DMS114 treated with DMSO at 0.1 percent for 48 hours (cell line): ENCODE measurements around the gene FARS2.

Experiments used
- DNase-seq: peaks from one replicate; lab custom pipeline; 2025; ENCODE audit not compliant: unreplicated experiment; lab: John Stamatoyannopoulos, UW

Gene FARS2

DNA sequence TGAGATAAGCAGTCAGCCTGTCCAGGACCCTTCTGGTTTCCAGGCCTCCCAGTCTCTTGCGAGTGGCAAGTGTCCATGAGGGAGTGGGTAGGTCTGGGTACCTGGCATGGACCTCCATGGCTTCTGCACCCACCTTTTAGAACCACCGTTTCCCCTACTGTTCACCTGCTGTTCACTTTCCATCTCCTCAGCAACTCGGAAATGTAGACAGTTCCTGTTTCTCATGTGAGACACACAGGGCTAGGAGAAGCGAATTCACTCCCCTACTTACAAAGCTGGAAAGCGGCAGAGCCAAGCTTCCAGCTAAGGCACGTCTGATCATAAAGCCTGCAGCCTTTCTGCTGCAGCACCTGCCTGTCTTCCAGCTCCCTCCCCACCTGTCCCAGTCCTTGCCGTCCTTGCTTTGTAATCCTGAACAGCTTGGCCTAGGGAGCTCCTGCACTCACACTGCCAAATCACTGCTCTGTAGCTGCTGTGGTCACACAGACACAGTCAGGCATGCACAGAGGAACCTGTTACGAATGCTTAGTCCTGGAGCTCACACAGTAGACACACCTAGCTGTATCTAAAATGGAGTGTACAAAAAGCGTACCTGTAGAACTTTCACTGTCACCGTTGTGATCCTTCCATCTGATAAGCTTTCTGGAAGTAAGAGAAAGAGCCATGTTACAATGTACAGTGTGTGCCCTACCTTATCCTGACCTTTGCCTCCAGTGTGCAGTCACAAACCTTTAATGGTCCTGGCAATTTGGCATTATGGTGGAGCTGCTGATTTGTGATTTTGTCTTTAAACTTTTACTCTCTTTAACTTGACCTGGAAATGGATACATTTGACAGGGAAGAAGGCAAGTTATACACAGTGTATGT lies 451.3 kb downstream of the FARS2 start:
- DNase-seq = no peak

DNA sequence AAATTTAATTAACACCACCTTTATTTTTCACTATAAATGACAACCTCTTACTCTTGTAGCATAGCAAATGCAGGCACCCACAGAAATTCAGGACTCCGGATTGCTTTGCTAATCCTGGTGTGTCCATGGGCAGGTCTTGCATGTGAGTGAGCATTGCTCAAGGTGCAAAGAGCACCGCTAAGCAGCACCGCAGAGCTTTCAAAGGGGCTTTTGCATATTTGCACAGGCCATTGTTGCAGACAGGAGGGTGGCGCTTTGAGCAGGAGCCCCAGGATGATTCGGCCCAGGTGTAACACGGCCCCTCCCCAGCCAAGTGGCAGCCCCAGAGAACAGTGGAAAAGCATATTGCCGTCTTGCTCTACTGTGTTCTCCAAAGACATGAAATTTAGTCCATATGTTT lies 452.2 kb downstream of the FARS2 start:
- no peak for DNase-seq

- DNase-seq = no peak
Observed at GRCh38 chr6:5718231-5718947, 457.1 kb downstream of the FARS2 start.

DNA sequence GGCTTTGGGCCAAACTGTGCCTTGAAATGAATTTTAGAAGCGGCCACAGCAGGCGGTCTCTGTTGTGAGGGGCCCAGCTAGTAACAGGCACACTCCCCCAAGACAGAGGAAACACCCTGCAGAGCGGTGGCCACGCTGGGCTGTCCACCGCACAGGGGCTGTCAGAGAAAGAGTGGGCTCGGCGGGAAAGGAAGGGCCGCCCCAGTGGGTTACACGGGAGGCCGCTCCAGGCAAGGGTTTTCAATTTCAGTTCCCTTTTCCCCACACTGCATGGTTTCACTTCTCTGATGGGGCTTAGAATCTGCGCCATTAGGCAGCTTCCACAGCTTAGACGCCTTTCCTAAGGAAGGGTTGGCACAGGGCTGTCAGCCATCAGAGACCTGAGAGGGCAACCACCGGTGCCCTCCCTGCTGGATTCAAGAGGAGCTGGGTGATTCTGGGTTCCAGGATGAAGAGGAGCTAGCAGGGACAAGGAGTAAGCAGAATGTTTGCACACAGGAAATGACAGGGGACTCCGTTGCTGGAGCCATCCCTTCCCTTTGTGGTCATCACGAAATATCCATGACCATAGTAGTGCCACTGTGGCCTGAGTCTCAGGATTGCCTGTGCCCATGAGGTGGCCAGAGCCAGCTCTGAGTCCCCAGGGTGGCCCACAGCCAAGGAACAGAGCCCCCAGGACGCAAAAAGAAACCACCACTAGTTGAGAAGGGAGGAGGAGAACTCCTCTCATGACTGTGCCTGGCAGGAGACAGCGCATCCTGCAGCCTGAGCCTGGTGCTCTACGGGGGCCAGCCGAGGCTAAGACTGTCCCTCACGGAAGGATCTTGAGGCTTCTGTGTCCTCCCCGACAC lies 462.8 kb downstream of the FARS2 start:
- DNase-seq = no peak

DNA sequence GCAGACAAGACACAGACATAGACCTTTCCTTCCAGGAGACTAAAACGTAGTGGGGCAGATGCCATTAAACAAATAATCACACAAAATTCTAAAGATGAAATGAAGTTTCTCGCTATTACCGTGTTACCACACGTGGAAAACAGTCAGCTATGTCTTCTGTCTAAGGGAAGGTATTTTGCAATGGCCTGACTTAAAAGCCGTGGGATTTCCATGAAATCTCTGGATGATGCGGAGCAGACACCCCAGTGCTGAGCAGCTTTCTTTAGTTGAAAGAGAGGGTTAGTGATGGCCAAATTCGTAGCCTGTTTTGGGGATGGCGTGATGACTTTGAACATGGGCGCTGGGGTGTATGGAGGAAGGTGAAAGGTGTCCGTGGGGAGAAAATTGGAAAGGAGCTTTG lies 463.6 kb downstream of the FARS2 start:
- no peak for DNase-seq

GRCh38 chr6:5726976-5727718 lies 465.8 kb downstream of the FARS2 start:
- no peak for DNase-seq

DNA sequence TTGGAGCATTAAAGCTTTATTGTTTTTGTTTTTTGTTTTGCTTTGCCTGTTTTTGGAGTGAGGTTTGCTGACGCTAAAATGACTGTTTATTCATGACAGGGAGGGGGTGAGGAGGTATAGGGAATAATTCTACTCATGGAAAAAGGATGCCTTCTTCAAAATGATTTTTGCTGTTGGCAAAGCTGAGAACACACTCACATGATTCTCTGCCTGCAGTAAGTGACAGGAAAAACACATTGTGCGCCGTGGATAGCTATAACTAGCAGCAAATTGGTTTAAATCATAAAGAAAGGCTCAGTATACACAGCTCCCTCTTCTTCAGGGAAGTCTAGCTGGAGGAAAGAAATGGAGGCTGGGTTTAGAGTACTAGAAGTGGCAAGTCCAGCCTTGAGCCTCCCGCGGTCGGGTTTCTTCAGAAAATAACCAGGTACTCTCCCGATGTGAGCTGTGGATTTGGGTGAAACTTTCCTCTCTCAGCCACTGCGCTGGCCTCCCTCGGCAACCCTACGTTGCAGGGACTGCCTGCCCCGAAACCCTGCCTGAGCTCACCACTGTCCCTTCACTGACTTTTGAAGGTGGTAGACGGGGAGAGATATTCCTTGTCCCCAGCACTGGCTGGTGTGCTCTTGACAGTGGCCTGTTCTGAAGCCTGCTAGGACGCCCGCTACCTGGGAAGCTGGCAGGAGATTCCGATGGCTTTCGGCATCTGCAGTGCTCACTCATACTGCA lies 467.2 kb downstream of the FARS2 start:
- no peak for DNase-seq

- no peak for DNase-seq
Observed at GRCh38 chr6:5729080-5729434, 467.7 kb downstream of the FARS2 start.

DNA sequence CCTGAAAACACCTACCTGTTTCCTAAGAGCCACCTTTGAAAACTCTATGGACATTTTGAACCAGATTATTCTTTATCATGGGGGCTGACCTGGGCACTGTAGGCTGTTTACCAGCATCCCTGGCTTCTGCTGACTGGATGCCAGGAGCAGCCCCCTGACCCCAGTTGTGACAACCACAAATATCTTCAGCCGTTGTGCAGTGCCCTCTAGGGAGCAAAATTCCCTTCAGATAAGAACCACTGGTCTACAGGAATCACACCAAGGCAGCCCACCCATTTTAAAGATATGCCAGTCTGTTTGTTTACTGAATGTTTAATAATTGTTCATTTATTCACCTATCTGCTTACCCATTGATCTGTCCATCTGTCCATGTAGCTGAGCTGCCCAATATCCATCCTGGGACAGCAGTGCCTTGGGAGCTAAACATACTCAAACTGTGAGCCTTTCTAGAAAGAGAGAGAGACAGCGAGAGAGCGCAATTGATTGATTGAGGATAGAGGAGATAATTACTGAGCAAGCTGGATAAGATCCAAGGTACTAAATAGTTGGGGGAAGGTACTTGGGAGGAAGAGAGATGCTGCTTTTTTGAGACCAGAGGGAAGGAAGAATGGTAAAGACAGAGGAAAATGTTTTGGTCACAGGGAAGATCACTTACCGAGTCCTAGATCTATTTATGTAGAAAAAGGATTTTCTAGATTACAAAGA lies 468.7 kb downstream of the FARS2 start:
- DNase-seq = no peak

GRCh38 chr6:5730585-5731263 lies 469.4 kb downstream of the FARS2 start:
- no peak for DNase-seq

DNA sequence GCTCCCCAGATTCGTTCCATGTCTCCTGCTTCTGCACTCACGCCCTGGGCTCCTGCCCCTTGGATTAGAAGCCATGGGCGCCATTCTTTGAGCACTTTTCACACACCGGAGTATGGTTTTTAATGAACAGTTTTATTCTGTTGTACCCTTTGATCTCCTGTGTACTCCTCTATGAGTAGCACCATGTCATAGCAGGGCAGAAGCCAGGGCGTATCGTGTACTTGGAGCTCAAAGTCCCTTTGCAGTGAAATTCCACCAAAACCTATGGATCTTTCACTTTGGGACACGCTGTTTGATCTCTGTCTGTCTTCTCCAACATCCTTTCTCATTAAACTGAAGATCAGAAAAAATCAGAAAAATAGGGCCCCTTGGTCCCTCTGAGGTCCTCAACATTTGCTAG lies 470.1 kb downstream of the FARS2 start:
- DNase-seq = no peak

GRCh38 chr6:5732496-5732895 lies 471.2 kb downstream of the FARS2 start:
- DNase-seq = no peak

DNA sequence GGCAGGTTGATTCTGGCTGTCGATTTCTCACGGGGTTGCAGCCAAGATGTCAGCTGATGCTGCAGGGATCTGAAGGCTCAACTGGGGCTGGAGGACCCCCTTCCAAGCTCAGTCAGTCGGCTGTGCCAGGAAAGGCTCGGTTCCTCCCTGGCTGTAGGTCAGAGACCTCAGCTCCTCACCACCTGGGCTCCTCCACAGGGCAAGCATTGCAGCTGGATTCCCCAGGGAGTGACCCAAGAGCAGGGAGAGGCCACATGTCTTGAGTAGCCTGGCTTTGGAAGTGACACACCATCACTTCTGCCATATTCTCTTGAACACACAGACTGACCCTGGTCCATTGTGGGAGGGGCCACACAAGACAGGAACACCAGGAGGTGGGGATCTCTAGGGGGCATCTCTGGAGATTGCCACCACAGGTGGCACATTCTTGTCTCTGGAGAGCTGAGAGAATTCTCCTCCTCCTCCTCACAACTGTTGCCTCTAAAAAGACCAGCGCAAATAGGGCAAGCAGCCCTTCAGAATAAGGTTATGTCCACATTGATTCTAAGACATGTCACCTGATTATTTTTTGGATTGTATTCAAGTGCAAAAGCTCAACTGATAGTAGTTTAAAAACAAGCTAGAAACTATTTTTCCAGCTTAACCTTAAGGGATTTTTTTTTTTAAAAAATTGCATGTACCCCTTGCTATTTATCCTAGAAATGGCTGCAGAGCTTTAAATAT lies 474.9 kb downstream of the FARS2 start:
- DNase-seq = no peak

- DNase-seq = no peak
Observed at GRCh38 chr6:5737460-5737859, 476.1 kb downstream of the FARS2 start.

DNA sequence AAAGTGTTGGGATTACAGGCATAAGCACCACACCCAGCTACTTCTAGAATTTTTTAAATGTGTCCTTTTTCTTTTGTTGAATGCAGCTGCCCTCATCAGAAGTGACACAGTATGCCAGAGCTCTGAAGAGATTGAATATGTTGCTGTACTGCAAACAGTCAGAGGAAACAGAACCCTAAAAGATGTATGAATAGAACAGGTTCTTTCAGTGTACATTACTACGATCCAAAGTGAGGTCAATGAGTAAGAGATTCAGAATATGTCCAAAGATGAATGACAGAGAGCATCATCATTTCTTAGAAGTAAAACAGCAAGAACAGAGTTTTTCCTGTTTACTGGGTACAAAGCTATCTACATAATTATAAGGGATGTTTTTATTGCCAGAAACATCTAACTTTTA lies 476.9 kb downstream of the FARS2 start:
- no peak for DNase-seq

DNA sequence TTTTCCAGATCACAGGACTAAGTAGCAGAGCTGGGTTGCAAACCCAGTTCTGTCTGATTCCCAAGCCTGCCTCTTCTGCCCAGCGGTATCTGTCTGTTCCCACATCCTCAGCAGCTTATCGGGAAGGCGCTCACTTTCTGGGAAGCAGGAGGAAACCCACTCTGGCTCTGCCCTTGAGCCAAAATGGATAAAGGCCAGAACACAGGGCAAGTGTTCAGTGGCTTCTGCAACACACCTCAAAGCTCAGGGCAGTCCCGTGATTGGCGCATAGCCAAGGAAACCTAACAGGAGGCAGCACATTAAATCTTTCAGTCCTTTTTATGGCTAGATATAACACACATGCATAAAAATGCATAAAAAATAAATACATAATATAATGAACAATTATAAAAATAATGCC lies 483.2 kb downstream of the FARS2 start:
- DNase-seq = no peak

- DNase-seq = no peak
Observed at GRCh38 chr6:5745081-5745480, 483.8 kb downstream of the FARS2 start.

DNA sequence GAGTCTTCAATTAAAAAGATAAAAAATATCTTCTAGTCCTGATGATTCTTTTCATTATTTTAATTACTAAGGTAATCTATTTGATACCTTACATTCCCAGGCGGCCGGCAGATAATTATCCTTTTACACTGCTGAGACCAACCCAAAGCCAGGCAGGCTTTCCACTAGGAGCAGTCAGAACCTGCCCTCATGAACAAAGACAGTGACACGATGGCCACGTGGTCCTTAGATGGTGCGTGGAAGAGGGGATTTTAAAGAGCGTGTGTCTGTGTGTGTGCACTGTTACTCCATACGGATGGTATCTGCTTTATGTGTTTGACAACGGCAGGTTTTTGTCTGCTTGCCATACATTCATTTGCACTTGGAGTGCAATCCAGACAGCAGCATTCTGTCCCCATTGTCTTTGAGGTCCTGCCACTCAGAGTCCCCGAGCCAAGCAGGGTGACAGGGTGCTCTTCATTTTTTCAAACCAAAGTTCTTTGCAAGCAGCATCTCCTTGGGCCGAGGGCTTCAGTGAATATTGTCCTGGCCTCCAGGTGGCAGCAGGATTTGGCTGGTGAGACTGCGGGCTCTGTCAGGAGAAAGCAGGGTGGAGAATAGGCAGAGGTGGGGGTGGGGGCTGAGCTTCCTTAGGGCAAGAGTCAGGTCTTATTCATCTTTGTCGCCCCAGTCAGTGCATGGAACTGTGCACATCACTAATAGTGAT lies 484.9 kb downstream of the FARS2 start:
- DNase-seq = no peak
